ENCODE measurements around the gene TLE2. TPM values are rescaled to one million over a fixed set of nuclear protein-coding genes. Genes with fewer than 3 reads are reported as not detected.
"Not testable (repeated sequence)": the region's sequence is repeated elsewhere in the genome, so short reads cannot be mapped to it uniquely, and the experiment has no call there.

Gene TLE2
- total RNA-seq, 4 donors from 2014 or later: 31.4 to 70.0 (median 47.5) TPM

DNA sequence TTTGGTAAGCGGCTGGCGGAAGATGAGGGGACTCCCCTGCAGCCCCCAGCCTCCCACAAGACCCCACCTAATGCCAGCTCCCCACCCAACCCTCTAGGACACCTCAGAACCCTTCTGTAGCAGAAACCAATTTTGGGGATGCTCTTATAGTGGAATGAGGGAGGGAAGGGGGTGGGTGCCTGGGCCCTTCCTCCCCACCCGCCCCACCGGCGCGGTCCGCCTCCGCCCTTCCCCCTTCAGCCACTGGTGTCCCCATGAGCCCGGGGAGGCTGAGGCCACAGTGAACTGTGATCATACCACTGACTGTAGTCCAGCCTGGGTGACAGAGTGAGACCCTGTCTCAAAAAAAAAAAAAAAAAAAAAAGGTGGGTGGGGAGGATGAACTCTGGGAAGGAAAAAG, 35.5 kb downstream of the TLE2 start:
- no peak overlapping the region for H3K27ac ChIP-seq
- no peak for DNase-seq
- in situ Hi-C loops (cut with MboI; ENCODE audit: low pct_ligation_motif_present in 1 of 4, low pct_unique_long_range_greater_than_20kb in 1 of 4, low sequenced_read_pairs in 3 of 4) (no loop called here), intact Hi-C loops (cut with DNase I; ENCODE audit: low total_unique reads) (no loop called here)
- no peaks in the 10 kb centered on the region for H3K36me3 ChIP-seq
- no peaks in the 10 kb centered on the region for H3K27me3 ChIP-seq
- no peaks in the 10 kb centered on the region for H3K4me1 ChIP-seq
- no peak overlapping the region for H3K4me3 ChIP-seq
- no peaks in the 10 kb centered on the region for H3K9me3 ChIP-seq
- WGBS, 2 donors (ENCODE audit: low coverage in 1 of 2): 82% methylated on average over 9 of the region's 9 CpGs; no CpG with 5 or more reads in 1 of the 2 donors
- TF ChIP-seq POLR2AphosphoS5 (IDR thresholded peaks at IDR 0.05): no peak

DNA sequence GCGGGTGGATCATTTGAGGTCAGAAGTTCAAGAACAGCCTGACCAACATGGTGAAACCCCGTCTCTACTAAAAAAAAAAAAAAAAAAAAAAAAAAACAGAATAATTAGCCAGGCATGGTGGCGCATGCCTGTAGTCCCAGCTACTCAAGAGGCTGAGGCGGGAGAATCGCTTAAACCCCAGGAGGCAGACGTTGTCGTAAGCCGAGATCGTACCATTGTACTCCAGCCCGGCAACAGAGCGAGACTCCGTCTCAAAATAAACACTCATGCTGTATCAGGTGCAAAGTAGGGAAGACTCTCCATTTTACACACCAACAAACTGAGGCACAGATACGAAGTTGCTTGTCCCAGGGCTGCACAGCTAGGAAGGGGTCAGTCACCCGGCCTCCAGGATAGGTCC, 36.1 kb downstream of the TLE2 start:
- 54 to 73% methylated on average over 5 to 14 of the region's 14 CpGs for WGBS, 2 donors (ENCODE audit: low coverage in 1 of 2)
- in situ Hi-C loops (cut with MboI; ENCODE audit: low pct_ligation_motif_present in 1 of 4, low pct_unique_long_range_greater_than_20kb in 1 of 4, low sequenced_read_pairs in 3 of 4) (no loop called here), intact Hi-C loops (cut with DNase I; ENCODE audit: low total_unique reads) (no loop called here)
- no peak for DNase-seq
- H3K27ac ChIP-seq: no peak overlapping the region
- no peak for TF ChIP-seq POLR2A (IDR thresholded peaks at IDR 0.05)
- no peaks in the 10 kb centered on the region for H3K27me3 ChIP-seq
- H3K4me3 ChIP-seq: no peak overlapping the region
- no peaks in the 10 kb centered on the region for H3K36me3 ChIP-seq
- H3K4me1 ChIP-seq: no peaks in the 10 kb centered on the region
- no peaks in the 10 kb centered on the region for H3K9me3 ChIP-seq

DNA sequence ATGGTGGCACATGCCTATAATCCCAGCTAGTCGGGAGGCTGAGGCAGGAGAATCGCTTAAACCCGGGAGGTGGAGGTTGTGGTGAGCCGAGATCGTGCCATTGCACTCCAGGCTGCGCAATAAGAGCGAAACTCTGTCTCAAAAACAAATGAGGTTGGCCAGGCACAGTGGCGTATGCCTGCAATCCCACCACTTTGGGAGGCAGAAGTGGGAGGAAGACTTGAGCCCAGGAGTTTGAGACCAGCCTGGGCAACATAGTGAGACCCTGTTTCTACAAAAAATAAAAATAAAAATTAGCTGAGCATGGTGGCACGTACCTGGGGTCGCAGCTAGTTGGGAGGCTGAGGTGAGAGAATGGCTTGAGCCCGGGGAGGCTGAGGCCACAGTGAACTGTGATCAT, 36.7 kb downstream of the TLE2 start:
- DNase-seq; H3K4me3 ChIP-seq; intact Hi-C loops (cut with DNase I; ENCODE audit: low total_unique reads); H3K27ac ChIP-seq; H3K27me3 ChIP-seq; H3K9me3 ChIP-seq; H3K4me1 ChIP-seq; H3K36me3 ChIP-seq; in situ Hi-C loops (cut with MboI; ENCODE audit: low pct_ligation_motif_present in 1 of 4, low pct_unique_long_range_greater_than_20kb in 1 of 4, low sequenced_read_pairs in 3 of 4): not testable (repeated sequence)
- WGBS, 2 donors (ENCODE audit: low coverage in 1 of 2): 93 to 97% methylated on average over 6 to 11 of the region's 11 CpGs

DNA sequence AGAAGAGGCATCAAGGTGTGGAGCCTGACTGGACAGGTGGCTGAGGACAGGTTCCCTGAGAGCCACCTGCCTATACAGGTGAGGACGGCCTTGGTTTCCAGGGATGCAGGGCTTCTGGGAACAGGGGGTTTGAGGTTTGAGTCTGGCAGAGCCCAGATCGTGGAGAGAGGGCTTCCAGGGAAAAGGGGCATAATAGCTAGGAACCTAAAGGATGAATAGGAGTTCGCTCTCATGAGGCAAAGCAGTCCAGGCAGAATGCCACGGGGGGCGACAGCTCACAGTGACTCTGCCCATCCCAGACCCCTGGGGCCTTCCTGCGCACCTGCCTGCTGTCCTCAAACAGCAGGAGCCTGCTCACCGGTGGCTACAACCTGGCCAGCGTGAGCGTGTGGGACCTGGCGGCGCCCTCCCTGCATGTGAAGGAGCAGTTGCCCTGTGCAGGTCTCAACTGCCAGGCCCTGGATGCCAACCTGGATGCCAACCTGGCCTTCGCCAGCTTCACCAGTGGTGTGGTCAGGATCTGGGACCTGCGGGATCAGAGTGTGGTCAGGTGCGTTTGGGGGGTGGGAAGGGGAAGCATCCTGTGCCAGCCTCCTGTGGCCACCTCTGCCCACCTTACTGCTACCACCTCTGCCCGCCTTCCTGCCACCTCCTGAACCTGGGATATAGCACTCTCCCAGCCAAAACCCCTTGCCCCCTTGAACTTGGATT, 39.7 kb downstream of the TLE2 start:
- intact Hi-C loops (cut with DNase I; ENCODE audit: low total_unique reads) (no loop called here), in situ Hi-C loops (cut with MboI; ENCODE audit: low pct_ligation_motif_present in 1 of 4, low pct_unique_long_range_greater_than_20kb in 1 of 4, low sequenced_read_pairs in 3 of 4) (no loop called here)
- Histone ChIP-seq H3K27me3 (peaks cover 8% of the 10 kb centered on the region), H3K4me3 (no peak overlapping the region), H3K36me3 (no peaks in the 10 kb centered on the region), H3K4me1 (peaks cover 0 to 2% (median 0%) of the 10 kb centered on the region in 4 donors), H3K27ac (no peak overlapping the region), H3K9me3 (no peaks in the 10 kb centered on the region)
- WGBS, 2 donors (ENCODE audit: low coverage in 1 of 2): 80 to 89% methylated on average over 1 to 14 of the region's 15 CpGs
- no peak for DNase-seq
- TF ChIP-seq EP300 (IDR thresholded peaks at IDR 0.05; ENCODE audit: low read depth) (no peak), POLR2AphosphoS5 (IDR thresholded peaks at IDR 0.05) (no peak), POLR2A (IDR thresholded peaks at IDR 0.05) (no peak)
- TF ChIP-seq, protein P1, sequence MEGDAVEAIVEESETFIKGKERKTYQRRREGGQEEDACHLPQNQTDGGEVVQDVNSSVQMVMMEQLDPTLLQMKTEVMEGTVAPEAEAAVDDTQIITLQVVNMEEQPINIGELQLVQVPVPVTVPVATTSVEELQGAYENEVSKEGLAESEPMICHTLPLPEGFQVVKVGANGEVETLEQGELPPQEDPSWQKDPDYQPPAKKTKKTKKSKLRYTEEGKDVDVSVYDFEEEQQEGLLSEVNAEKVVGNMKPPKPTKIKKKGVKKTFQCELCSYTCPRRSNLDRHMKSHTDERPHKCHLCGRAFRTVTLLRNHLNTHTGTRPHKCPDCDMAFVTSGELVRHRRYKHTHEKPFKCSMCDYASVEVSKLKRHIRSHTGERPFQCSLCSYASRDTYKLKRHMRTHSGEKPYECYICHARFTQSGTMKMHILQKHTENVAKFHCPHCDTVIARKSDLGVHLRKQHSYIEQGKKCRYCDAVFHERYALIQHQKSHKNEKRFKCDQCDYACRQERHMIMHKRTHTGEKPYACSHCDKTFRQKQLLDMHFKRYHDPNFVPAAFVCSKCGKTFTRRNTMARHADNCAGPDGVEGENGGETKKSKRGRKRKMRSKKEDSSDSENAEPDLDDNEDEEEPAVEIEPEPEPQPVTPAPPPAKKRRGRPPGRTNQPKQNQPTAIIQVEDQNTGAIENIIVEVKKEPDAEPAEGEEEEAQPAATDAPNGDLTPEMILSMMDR (IDR thresholded peaks at IDR 0.05): no peak

DNA sequence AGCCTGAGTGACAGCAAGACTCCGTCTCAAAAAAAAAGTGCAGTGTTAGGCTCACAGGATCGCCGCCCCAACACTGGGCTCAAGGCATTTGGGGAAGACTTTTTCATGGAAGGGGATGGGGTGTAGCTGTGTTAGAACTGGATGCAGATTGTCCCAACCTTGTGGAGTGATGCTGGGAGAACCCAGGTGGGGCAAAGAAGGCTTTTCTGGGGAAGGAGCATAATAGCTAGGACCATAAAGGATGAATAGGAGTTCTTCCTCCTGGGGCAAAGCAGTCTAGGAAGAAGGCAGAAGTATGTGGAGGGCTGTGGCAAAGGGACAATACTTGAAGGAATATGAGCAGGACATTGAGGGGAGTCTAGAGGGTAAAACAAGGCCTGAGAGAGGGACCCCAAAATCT, 40.5 kb downstream of the TLE2 start:
- Histone ChIP-seq H3K36me3 (no peaks in the 10 kb centered on the region), H3K4me1 (peaks cover 3 to 9% (median 7%) of the 10 kb centered on the region in 4 donors), H3K4me3 (no peak overlapping the region), H3K27me3 (peaks cover 16% of the 10 kb centered on the region), H3K27ac (no peak overlapping the region), H3K9me3 (no peaks in the 10 kb centered on the region)
- 97% methylated on average over 3 of the region's 3 CpGs; no CpG with 5 or more reads in 1 of the 2 donors for WGBS, 2 donors (ENCODE audit: low coverage in 1 of 2)
- DNase-seq: no peak
- in situ Hi-C loops (cut with MboI; ENCODE audit: low pct_ligation_motif_present in 1 of 4, low pct_unique_long_range_greater_than_20kb in 1 of 4, low sequenced_read_pairs in 3 of 4): no loop called here
- TF ChIP-seq EP300 (IDR thresholded peaks at IDR 0.05; ENCODE audit: low read depth) (no peak), POLR2AphosphoS5 (IDR thresholded peaks at IDR 0.05) (no peak), POLR2A (IDR thresholded peaks at IDR 0.05) (no peak)
- TF ChIP-seq, protein P1 (IDR thresholded peaks at IDR 0.05): no peak
- intact Hi-C loops (cut with DNase I; ENCODE audit: low total_unique reads): no loop called here

Data from transverse colon (tissue), 4 donors.